ENCODE results near the gene MECP2. TPM values are rescaled to one million over a fixed set of nuclear protein-coding genes. Genes with fewer than 3 reads are reported as not detected.

Gene MECP2
- total RNA-seq, 4 donors from 2014 or later = 65.1 to 87.8 (median 82.5) TPM

Small RNA genes within 50 kb of the gene (small RNA-seq; reads per million reads assigned to genes)
- gene MIR3202-1 = 0 to 0.13 (median 0) reads per million in 4 donors

Other genes starting within 250 kb of the MECP2 start
- gene L1CAM, start 211.5 kb downstream of the MECP2 start, total RNA-seq = 10 to 100 TPM; 16.2 to 53.3 (median 26.7) TPM
- gene AVPR2, start 193.0 kb downstream of the MECP2 start, total RNA-seq = 1 to 10 TPM in 3 of 4 donors, under 1 TPM in 1; 0.81 to 7.9 (median 3.8) TPM
- gene ARHGAP4, start 171.5 kb downstream of the MECP2 start, total RNA-seq = 10 to 100 TPM; 10.9 to 26.0 (median 18.1) TPM
- 100 to 1,000 TPM in 1 of 4 donors, 10 to 100 TPM in 3; 68.3 to 103 (median 89.2) TPM for gene NAA10, start 162.7 kb downstream of the MECP2 start, total RNA-seq
- gene RENBP, start 153.1 kb downstream of the MECP2 start, total RNA-seq = 10 to 100 TPM in 3 of 4 donors, 1 to 10 TPM in 1; 8.1 to 15.0 (median 12.5) TPM
- gene HCFC1, start 125.9 kb downstream of the MECP2 start, total RNA-seq = 10 to 100 TPM; 32.9 to 94.4 (median 43.1) TPM
- 1 to 10 TPM; 1.5 to 9.5 (median 5.4) TPM for gene TMEM187, start 125.0 kb downstream of the MECP2 start, total RNA-seq
- gene IRAK1, start 77.8 kb downstream of the MECP2 start, total RNA-seq = 10 to 100 TPM; 33.0 to 84.7 (median 41.6) TPM
- gene OPN1LW, start 46.5 kb upstream of the MECP2 start, total RNA-seq = not detected
- gene OPN1MW, start 84.9 kb upstream of the MECP2 start, total RNA-seq = not detected
- not detected for gene OPN1MW2, start 122.0 kb upstream of the MECP2 start, total RNA-seq
- not detected for gene OPN1MW3, start 159.9 kb upstream of the MECP2 start, total RNA-seq
- gene TEX28, start 197.4 kb upstream of the MECP2 start, total RNA-seq = not detected
- gene TKTL1, start 198.1 kb upstream of the MECP2 start, total RNA-seq = under 1 TPM in 2 of 4 donors, not detected in 2; 0.31 TPM